Smooth muscle cell (in vitro differentiated cells): ENCODE results near the gene KEAP1. TPM values are rescaled to one million over a fixed set of nuclear protein-coding genes. Genes with fewer than 3 reads are reported as not detected.

Source experiments
- DNase-seq: peaks from one replicate; lab custom pipeline; 2025; ENCODE audit not compliant: unreplicated experiment; lab: John Stamatoyannopoulos, UW
- H2AFZ ChIP-seq: fragments of 200-600 bp; sonication (generic); 2 replicates; pipeline ENCODE4 v1.6.0; 2016; ENCODE audit warnings: antibody characterized with exemption, low read depth, mild to moderate bottlenecking
- H3F3A ChIP-seq: fragments of 200-600 bp; sonication (generic); 2 replicates; pipeline ENCODE4 v1.6.0; 2017; ENCODE audit warnings: antibody characterized with exemption, low read depth
- H3K27ac ChIP-seq: fragments of 200-600 bp; sonication (generic); 2 replicates; pipeline ENCODE4 v1.5.1; 2016; ENCODE audit warnings: low read depth, mild to moderate bottlenecking
- H3K27me3 ChIP-seq: fragments of 200-600 bp; sonication (generic); 2 replicates; pipeline ENCODE4 v1.6.1; 2016; ENCODE audit warnings: low read depth, mild to moderate bottlenecking
- H3K36me3 ChIP-seq: fragments of 200-600 bp; sonication (generic); 2 replicates; pipeline ENCODE4 v1.5.1; 2016; ENCODE audit warnings: low read depth
- H3K4me1 ChIP-seq: fragments of 200-600 bp; sonication (generic); 2 replicates; pipeline ENCODE4 v1.5.1; 2016; ENCODE audit warnings: low read depth
- H3K4me2 ChIP-seq: fragments of 200-600 bp; sonication (generic); 2 replicates; pipeline ENCODE4 v1.6.0; 2016; ENCODE audit warnings: mild to moderate bottlenecking
- H3K4me3 ChIP-seq: fragments of 200-600 bp; sonication (generic); 2 replicates; pipeline ENCODE4 v1.5.1; 2016; ENCODE audit warnings: mild to moderate bottlenecking
- H3K79me2 ChIP-seq: fragments of 200-600 bp; sonication (generic); 2 replicates; pipeline ENCODE4 v1.6.0; 2016; ENCODE audit warnings: low read depth, mild to moderate bottlenecking
- H3K9ac ChIP-seq: fragments of 200-600 bp; sonication (generic); 2 replicates; pipeline ENCODE4 v1.6.0; 2016; ENCODE audit warnings: low read depth
- H3K9me3 ChIP-seq: fragments of 200-600 bp; sonication (generic); replicated peaks from 2 replicates; pipeline ENCODE4 v1.5.1; 2016; ENCODE audit warnings: low read depth
- H4K20me1 ChIP-seq: fragments of 200-600 bp; sonication (generic); 2 replicates; pipeline ENCODE4 v1.6.0; 2016; ENCODE audit warnings: low read depth
- CTCF ChIP-seq: fragments of 200-600 bp; sonication (generic); IDR thresholded peaks from 2 replicates; pipeline ENCODE4 v1.5.1; 2017; ENCODE audit warnings: borderline replicate concordance, mild to moderate bottlenecking, antibody characterized with exemption; ENCODE audit not compliant: insufficient read depth, poor library complexity, severe bottlenecking
- whole genome bisulfite sequencing: methylation state at CpG from one replicate; pipeline ENCODE4 v1.1.7; 2016; ENCODE audit warnings: low lambda C conversion rate; 5-methylcytosine and 5-hydroxymethylcytosine counted together
- polyA plus RNA-seq: library from polyadenylated mRNA; unstranded; fragments of >200 nt; fragmentation: Nextera tagmentation; extraction: Ambion mirVana; gene quantifications from 2 replicates; pipeline ENCODE4 v1.2.1, GENCODE V29; 2016
- total RNA-seq: library from RNA; depleted of rRNA; stranded (reverse); fragments of >200 nt; gene quantifications from 2 replicates; pipeline ENCODE4 v1.2.3, GENCODE V29; 2014

The KEAP1 gene
- total and polyA plus RNA-seq, 2 experiments from 2014 or later: 24.9 to 60.4 TPM

GRCh38 chr19:10500247-10500592 is 2.9 kb downstream of the KEAP1 start:
- Histone ChIP-seq H2AFZ (no peak overlapping the region), H3K9ac (no peak overlapping the region), H4K20me1 (no peaks in the 10 kb centered on the region), H3K36me3 (peaks cover 5% of the 10 kb centered on the region), H3K9me3 (no peaks in the 10 kb centered on the region), H3K4me3 (no peak overlapping the region), H3K4me1 (peaks cover 11% of the 10 kb centered on the region), H3K79me2 (peaks cover 44% of the 10 kb centered on the region), H3K4me2 (no peak overlapping the region), H3F3A (no peaks in the 10 kb centered on the region), H3K27me3 (no peaks in the 10 kb centered on the region), H3K27ac (no peak overlapping the region)
- 86% methylated on average over 2 of the region's 2 CpGs for WGBS
- no peak for DNase-seq
- TF ChIP-seq CTCF: no peak

GRCh38 chr19:10499550-10500246 is 3.5 kb downstream of the KEAP1 start:
- no peak overlapping the region for H3K4me2 ChIP-seq
- no peaks in the 10 kb centered on the region for H4K20me1 ChIP-seq
- no peaks in the 10 kb centered on the region for H3F3A ChIP-seq
- no peaks in the 10 kb centered on the region for H3K27me3 ChIP-seq
- no peak overlapping the region for H2AFZ ChIP-seq
- WGBS: 94% methylated on average over 24 of the region's 24 CpGs
- H3K9me3 ChIP-seq: no peaks in the 10 kb centered on the region
- H3K4me1 ChIP-seq: peaks cover 11% of the 10 kb centered on the region
- H3K4me3 ChIP-seq: no peak overlapping the region
- no peak for DNase-seq
- H3K79me2 ChIP-seq: peaks cover 44% of the 10 kb centered on the region
- peaks cover 6% of the 10 kb centered on the region for H3K36me3 ChIP-seq
- no peak overlapping the region for H3K27ac ChIP-seq
- no peak overlapping the region for H3K9ac ChIP-seq
- no peak for TF ChIP-seq CTCF

GRCh38 chr19:10497371-10497770 is 5.8 kb downstream of the KEAP1 start:
- no peak overlapping the region for H3K4me2 ChIP-seq
- no peak for TF ChIP-seq CTCF
- peaks cover 11% of the 10 kb centered on the region for H3K4me1 ChIP-seq
- 98% methylated on average over 4 of the region's 4 CpGs for WGBS
- H3K27ac ChIP-seq: no peak overlapping the region
- peaks cover 44% of the 10 kb centered on the region for H3K79me2 ChIP-seq
- H3K9me3 ChIP-seq: no peaks in the 10 kb centered on the region
- peaks cover 6% of the 10 kb centered on the region for H3K36me3 ChIP-seq
- H2AFZ ChIP-seq: no peak overlapping the region
- H4K20me1 ChIP-seq: peaks cover 3% of the 10 kb centered on the region
- no peaks in the 10 kb centered on the region for H3F3A ChIP-seq
- H3K9ac ChIP-seq: no peak overlapping the region
- no peaks in the 10 kb centered on the region for H3K27me3 ChIP-seq
- DNase-seq: no peak
- no peak overlapping the region for H3K4me3 ChIP-seq

GRCh38 chr19:10491472-10492047 is 11.6 kb downstream of the KEAP1 start:
- Histone ChIP-seq H3K4me3 (no peak overlapping the region), H3K27me3 (no peaks in the 10 kb centered on the region), H2AFZ (no peak overlapping the region), H4K20me1 (peaks cover 33% of the 10 kb centered on the region), H3K36me3 (peaks cover 6% of the 10 kb centered on the region), H3K4me2 (no peak overlapping the region), H3K27ac (no peak overlapping the region), H3K9me3 (no peaks in the 10 kb centered on the region), H3K4me1 (no peaks in the 10 kb centered on the region), H3F3A (no peaks in the 10 kb centered on the region), H3K79me2 (peaks cover 4% of the 10 kb centered on the region), H3K9ac (no peak overlapping the region)
- DNase-seq: no peak
- no peak for TF ChIP-seq CTCF
- WGBS: 99% methylated on average over 38 of the region's 43 CpGs
